Astrocyte of the cerebellum (primary cell): Measurements from ENCODE around the gene TMEM175.
A peak's percentile ranks its signal among the peaks of the same experiment; 100 is the strongest.

ENCODE experiments used
- DNase-seq: peaks from one replicate; pipeline ENCODE4 v3.0.0-alpha.2; 2011; ENCODE audit warnings: low read depth
- H3K4me3 ChIP-seq: 2 replicates; pipeline ENCODE4 v1.5.1; 2011; ENCODE audit warnings: mild to moderate bottlenecking, low read depth, low read length, moderate library complexity
- in situ Hi-C: cut with HindIII; loops from 2 replicates; pipeline ENCODE4 v1.10.0; 2017; ENCODE audit warnings: low sequenced_read_pairs
- TF ChIP-seq, protein P1 (sequence below): IDR thresholded peaks from 2 replicates; pipeline ENCODE4 v1.5.1; 2012; ENCODE audit warnings: low read length, low read depth, moderate library complexity, mild to moderate bottlenecking; ENCODE audit errors: missing control alignments

The TMEM175 gene

DNA sequence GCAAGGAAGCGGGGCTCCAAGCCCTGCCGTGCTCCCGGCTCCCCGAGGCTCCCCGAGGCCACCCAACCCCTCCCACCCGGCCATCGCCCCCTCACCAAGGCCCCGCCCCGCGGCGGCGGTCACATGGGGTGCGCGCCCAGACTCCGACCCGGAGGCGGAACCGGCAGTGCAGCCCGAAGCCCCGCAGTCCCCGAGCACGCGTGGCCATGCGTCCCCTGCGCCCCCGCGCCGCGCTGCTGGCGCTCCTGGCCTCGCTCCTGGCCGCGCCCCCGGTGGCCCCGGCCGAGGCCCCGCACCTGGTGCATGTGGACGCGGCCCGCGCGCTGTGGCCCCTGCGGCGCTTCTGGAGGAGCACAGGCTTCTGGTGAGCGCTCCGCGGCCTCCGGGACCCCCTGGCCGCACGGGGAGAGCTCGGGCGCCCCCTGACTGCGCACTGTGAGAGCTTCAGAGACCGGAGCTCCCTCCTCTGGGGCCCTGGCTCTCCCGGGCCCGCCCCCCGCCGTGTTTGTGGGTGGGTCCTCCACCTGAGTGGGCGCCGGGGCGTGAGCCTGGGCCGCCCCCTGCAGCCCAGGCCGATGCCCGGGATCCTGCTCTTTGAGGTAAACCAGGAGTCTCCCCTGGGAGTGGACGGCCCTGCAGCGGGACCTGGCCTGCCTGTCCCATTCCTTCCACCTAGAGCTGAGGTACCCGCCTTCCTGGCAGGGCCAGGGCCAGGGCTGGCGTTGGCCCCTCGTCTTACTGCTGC is 54.8 kb downstream of the TMEM175 start, which contains the start of gene IDUA:
Gene IDUA, plus strand, starts transcription at position 166 of the 745 bp plus-strand sequence. Its CDS starts 41 bp downstream, at position 207.
- H3K4me3 ChIP-seq, result peak within 1 kb of the TSS; percentile 53
- DNase-seq, result no peak
- TF ChIP-seq, protein P1, sequence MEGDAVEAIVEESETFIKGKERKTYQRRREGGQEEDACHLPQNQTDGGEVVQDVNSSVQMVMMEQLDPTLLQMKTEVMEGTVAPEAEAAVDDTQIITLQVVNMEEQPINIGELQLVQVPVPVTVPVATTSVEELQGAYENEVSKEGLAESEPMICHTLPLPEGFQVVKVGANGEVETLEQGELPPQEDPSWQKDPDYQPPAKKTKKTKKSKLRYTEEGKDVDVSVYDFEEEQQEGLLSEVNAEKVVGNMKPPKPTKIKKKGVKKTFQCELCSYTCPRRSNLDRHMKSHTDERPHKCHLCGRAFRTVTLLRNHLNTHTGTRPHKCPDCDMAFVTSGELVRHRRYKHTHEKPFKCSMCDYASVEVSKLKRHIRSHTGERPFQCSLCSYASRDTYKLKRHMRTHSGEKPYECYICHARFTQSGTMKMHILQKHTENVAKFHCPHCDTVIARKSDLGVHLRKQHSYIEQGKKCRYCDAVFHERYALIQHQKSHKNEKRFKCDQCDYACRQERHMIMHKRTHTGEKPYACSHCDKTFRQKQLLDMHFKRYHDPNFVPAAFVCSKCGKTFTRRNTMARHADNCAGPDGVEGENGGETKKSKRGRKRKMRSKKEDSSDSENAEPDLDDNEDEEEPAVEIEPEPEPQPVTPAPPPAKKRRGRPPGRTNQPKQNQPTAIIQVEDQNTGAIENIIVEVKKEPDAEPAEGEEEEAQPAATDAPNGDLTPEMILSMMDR, result peak; percentile 45
- in situ Hi-C loops, result no loop called here

DNA sequence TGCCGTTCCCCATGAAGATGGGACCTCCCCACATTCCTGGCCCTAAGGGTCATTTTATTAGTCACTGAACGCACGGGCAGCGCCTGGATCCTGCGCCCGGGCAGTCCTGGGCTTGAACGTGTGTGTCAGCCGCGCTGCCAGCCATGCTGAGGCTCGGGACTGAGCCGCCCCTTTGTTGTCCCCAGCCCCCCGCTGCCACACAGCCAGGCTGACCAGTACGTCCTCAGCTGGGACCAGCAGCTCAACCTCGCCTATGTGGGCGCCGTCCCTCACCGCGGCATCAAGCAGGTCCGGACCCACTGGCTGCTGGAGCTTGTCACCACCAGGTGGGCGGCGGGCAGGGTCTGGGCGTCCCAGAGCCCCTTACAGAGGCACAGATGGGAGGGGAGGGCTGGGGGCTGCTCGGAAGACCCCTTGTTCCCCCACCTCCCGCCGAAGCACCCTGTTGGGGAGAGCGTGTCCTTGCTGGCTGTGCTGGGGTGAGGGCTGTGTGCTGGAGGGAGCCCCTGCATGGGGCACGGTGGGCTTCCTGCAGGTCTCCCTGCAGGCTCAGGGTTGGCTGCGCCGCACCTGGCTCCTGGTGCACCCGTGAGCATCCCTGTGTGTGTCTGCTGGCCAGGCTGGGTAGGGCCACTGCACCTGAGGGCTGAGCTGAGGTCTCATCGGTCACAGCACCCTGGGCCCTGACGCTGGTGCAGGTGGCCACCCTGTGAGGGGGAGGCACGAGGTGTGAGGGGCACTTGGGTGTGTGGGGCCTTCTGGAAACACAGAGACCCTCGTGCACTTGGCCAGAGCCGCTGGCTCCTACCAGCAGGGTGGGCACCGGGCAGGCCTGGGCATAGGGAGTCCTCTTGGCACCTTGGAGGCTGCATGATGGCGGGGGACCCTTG is 55.6 kb downstream of the TMEM175 start:
- DNase-seq, result no peak
- peak overlapping the region; percentile 53 for H3K4me3 ChIP-seq
- TF ChIP-seq, protein P1, result no peak
- in situ Hi-C loops, result no loop called here

DNA sequence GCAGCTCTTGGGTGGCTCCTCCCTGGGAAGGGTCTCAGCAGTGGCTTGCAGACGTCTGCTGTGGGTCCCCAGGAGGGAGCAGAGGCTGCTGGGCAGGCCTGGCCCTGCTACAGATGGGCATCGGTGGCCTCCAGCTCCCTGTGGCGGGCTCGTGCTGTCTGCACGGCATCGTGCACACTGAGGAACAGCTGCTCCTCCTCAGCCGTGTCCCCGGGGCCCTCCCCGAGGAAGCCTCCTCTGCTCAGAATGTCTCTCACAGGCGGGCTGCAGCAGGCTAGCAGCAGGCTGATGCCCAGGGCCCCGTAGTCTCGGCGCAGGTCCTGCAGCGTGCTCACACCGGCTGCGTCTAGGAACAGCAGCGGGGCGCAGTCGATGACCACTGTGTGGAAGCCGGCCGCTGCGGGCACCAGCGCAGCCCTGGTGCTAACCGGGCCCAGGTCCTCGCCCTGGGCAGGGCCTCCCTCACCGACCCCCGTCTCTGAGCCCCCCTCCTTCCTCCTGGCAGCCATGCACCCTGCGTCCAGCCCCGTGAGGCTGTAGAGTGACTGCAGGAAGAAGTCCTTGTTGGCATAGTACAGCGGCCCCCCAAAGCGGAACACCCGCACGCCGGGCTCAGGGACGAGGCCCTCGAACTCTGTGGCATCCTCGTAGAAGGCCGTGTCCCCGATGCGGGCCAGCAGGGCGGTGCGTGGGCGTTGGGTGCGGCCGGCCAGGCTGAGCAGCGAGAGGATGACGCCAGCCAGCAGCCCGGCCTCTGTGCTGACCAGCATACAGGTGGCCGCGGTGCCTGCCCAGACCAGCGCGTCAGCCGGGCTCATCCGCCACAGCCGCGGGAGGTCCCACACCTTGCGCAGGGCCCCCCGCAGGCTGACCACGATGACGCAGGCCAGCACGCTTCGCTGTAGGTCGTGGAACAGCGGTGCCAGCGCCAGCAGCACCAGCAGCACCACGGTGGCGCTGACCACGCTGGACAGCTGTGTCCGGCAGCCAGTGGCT is 56.8 kb downstream of the TMEM175 start:
- TF ChIP-seq, protein P1, result no peak
- H3K4me3 ChIP-seq, result no peak overlapping the region
- in situ Hi-C loops, result no loop called here
- DNase-seq, result no peak

DNA sequence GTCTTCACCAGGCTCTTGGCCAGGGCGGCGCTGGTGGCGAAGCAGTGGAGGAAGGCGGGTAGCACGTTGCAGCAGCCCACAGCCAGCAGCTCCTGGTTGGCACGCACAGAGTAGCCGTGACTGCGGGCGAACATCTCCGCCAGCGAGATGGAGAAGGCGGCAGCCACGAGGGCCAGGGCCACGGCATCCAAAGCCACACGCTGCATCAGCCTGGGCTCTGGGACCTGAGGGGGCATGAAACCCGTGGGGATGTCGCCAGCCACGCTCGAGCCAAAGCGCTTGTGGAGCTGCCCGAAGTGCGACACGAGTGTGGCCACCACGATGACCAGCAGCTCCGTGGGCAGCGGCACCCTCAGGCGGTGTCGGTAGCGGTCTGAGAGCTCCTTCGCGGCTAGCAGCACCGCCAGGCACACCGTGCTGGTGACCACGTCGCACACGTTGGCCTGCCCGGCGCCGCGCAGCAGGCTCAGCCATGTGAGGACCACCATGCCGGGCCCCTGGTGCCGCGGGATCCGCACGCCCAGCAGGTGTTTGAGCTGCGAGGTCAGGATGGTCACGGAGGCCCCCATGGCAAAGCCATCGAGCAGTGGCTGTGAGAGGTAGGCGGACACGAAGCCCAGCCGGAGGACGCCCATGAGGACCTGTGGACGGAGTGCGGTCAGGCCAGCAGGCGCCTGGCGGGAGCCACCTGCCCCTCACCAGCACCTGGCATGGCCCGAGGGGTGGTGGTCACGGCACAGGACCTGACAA is 57.6 kb downstream of the TMEM175 start:
- TF ChIP-seq, protein P1, result no peak
- no peak for DNase-seq
- in situ Hi-C loops, result no loop called here
- H3K4me3 ChIP-seq, result no peak overlapping the region

DNA sequence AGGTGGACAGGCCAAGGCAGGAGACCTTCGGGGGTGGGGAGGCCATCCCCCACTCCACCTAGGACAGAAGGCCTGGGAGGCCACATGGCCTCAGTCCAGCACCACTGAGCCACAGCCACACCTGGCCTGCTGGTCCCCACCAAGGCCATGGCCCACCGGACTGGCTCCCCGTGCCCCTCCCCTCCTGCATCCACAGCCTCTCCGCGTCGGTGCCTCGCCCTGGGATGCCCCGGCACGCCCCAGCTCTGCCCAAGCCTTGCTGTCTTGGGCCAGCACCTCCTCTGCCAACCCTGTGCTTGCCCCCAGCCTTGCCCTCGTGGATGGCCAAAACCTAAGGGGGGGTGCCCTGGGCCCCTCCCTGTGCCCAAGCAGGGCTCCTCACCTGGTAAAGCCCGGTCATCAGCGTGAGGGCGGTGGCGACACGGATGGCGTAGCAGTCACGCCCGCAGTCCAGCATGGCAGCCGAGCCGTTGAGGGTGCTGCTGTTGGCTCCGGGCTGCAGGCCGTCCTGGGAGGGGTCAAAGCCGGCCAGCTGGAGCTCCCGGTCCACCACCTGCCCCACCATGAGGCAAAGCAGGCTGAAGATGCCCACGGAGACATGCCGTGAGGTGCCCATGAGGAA is 58.6 kb downstream of the TMEM175 start:
- TF ChIP-seq, protein P1, result no peak
- in situ Hi-C loops, result no loop called here
- DNase-seq, result no peak
- no peak overlapping the region for H3K4me3 ChIP-seq
